Bronchial epithelial cell (primary cell): Measurements from ENCODE around the gene GSN. TPM values are rescaled to one million over a fixed set of nuclear protein-coding genes. Genes with fewer than 3 reads are reported as not detected.
A peak's percentile ranks its signal among the peaks of the same experiment; 100 is the strongest.
"Not testable (repeated sequence)": the region's sequence is repeated elsewhere in the genome, so short reads cannot be mapped to it uniquely, and the experiment has no call there.

ENCODE experiments used
- DNase-seq: peaks from one replicate; pipeline ENCODE4 v3.0.0-alpha.2; 2010; ENCODE audit warnings: low read depth
- FAIRE-seq: peaks from 2 replicates; lab custom pipeline; 2011; peaks lifted over from hg19 to GRCh38; lab: Jason Lieb, UNC
- H3K27me3 ChIP-seq: 2 replicates; pipeline ENCODE4 v1.5.1; 2011; ENCODE audit warnings: low read length; ENCODE audit not compliant: control insufficient read depth, insufficient read depth
- H3K36me3 ChIP-seq: 2 replicates; pipeline ENCODE4 v1.5.1; 2011; ENCODE audit warnings: low read length; ENCODE audit not compliant: control insufficient read depth, insufficient read depth
- H3K4me3 ChIP-seq: 2 replicates; pipeline ENCODE4 v1.5.1; 2011; ENCODE audit warnings: mild to moderate bottlenecking, low read depth, low read length, control low read depth
- CTCF ChIP-seq: IDR thresholded peaks from 2 replicates; pipeline ENCODE4 v1.5.1; 2011; ENCODE audit warnings: mild to moderate bottlenecking, moderate library complexity, low read length, control low read depth, inconsistent platforms; ENCODE audit not compliant: insufficient read depth, severe bottlenecking
- total RNA-seq: library from RNA; depleted of rRNA; stranded (reverse); fragments of >200 nt; gene quantifications from 2 replicates; pipeline ENCODE4 v1.2.1, GENCODE V29; 2014

The GSN gene
- total RNA-seq, 1 donor from 2014 or later, result 420 TPM

GRCh38 chr9:121289026-121289771 is 21.2 kb downstream of the GSN start:
- Histone ChIP-seq H3K4me3 (no peak overlapping the region), H3K27me3 (no peaks in the 10 kb centered on the region), H3K36me3 (peaks cover 3% of the 10 kb centered on the region)
- no peak for TF ChIP-seq CTCF
- no peak for FAIRE-seq
- DNase-seq, result peak; percentile 78

- DNase-seq (no peak), FAIRE-seq (no peak)
- no peaks in the 10 kb centered on the region for H3K27me3 ChIP-seq
- no peak for TF ChIP-seq CTCF
- peaks cover 3% of the 10 kb centered on the region for H3K36me3 ChIP-seq
- no peak overlapping the region for H3K4me3 ChIP-seq
Observed at GRCh38 chr9:121289772-121290370, 21.9 kb downstream of the GSN start.

GRCh38 chr9:121291536-121291935 is 23.6 kb downstream of the GSN start:
- not testable (repeated sequence) for FAIRE-seq

GRCh38 chr9:121292051-121292450 is 24.1 kb downstream of the GSN start:
- Histone ChIP-seq H3K27me3 (no peaks in the 10 kb centered on the region), H3K36me3 (peaks cover 4% of the 10 kb centered on the region), H3K4me3 (no peak overlapping the region)
- no peak for TF ChIP-seq CTCF
- FAIRE-seq, result no peak
- DNase-seq, result no peak

More at GRCh38 chr9:121291536-121291935, 23.6 kb downstream of the GSN start:
- not testable (repeated sequence) for H3K36me3 ChIP-seq, DNase-seq, H3K4me3 ChIP-seq, H3K27me3 ChIP-seq

- TF ChIP-seq CTCF, result no peak
- no peak overlapping the region for H3K4me3 ChIP-seq
- H3K27me3 ChIP-seq, result no peaks in the 10 kb centered on the region
- FAIRE-seq, result no peak
- H3K36me3 ChIP-seq, result peaks cover 4% of the 10 kb centered on the region
- no peak for DNase-seq
Observed at GRCh38 chr9:121292801-121293241, 24.9 kb downstream of the GSN start.

GRCh38 chr9:121294151-121294743 is 26.3 kb downstream of the GSN start:
- DNase-seq (no peak), FAIRE-seq (no peak)
- no peaks in the 10 kb centered on the region for H3K27me3 ChIP-seq
- H3K36me3 ChIP-seq, result peaks cover 4% of the 10 kb centered on the region
- no peak overlapping the region for H3K4me3 ChIP-seq
- TF ChIP-seq CTCF, result no peak
